ENCODE results near the gene SART3. TPM values are rescaled to one million over a fixed set of nuclear protein-coding genes. Genes with fewer than 3 reads are reported as not detected.

The SART3 gene
- total and polyA plus RNA-seq, 8 donors, result 11.7 to 106 (median 51.1) TPM

DNA sequence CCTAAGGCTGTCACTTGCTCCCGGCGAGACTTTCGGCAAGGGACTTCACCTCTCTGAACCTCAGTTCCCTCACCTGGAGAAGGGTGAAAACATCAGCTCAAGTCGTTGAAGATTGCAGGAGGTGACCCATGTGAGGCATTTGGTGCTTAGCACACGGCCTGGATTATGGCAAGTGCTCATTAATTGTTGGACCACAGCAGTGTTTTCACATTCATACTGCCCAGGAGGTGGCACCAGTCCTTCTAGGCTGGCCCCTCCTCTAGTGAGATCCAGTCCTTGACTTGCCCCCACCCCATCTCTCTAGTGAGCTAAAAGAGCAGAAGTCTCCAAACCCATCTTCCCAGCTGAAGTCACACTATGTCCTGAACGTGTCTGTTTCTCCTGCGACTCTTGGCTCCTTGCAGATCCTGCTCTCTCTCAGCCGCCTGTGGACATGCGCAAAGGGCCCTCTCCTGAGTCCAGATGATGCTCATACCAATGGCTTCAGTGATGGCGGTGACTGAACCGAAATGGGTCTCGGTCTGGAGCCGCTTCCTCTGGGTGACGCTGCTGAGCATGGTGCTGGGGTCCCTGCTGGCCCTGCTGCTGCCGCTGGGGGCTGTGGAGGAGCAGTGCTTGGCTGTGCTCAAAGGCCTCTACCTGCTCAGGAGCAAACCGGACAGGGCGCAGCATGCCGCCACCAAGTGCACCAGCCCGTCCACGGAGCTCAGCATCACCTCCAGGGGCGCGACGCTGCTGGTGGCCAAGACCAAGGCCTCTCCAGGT lies 44.3 kb downstream of the SART3 start:
- DNase-seq, result peak in 1 of 2 donors; percentile 16

DNA sequence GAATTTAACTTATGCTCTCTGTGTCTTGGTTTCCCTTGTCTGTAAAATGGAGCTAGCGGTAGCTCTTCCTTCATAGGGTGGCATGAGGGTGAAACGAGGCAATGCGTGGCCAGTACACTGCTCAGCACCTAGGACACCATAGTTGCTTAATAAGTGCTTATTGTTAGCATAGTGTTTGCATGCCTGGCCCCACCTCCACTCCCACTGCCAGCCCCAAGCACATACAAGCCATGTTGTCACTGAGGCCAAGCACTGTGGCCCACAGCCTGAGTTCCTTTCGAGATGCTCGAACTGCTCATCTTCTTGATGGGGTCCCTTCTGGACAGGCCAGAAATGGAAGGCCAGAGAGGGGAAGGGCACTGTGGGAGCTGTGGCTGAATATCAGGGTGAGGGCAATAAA lies 45.1 kb downstream of the SART3 start:
- intact Hi-C loops (cut with DNase I; ENCODE audit: low total_unique reads), result no loop called here
- H3K27ac ChIP-seq, result peak overlapping the region in 4 of 5 donors; percentile 79 to 93 (median 87)
- 38 to 55% (median 47%) methylated on average over 5 of the region's 5 CpGs for WGBS, 5 donors
- TF ChIP-seq POLR2AphosphoS5 (IDR thresholded peaks at IDR 0.05), result no peak
- no peak for TF ChIP-seq EP300 (IDR thresholded peaks at IDR 0.05)
- TF ChIP-seq POLR2A (IDR thresholded peaks at IDR 0.05), result no peak
- TF ChIP-seq, protein P1, sequence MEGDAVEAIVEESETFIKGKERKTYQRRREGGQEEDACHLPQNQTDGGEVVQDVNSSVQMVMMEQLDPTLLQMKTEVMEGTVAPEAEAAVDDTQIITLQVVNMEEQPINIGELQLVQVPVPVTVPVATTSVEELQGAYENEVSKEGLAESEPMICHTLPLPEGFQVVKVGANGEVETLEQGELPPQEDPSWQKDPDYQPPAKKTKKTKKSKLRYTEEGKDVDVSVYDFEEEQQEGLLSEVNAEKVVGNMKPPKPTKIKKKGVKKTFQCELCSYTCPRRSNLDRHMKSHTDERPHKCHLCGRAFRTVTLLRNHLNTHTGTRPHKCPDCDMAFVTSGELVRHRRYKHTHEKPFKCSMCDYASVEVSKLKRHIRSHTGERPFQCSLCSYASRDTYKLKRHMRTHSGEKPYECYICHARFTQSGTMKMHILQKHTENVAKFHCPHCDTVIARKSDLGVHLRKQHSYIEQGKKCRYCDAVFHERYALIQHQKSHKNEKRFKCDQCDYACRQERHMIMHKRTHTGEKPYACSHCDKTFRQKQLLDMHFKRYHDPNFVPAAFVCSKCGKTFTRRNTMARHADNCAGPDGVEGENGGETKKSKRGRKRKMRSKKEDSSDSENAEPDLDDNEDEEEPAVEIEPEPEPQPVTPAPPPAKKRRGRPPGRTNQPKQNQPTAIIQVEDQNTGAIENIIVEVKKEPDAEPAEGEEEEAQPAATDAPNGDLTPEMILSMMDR (IDR thresholded peaks at IDR 0.05), result no peak
- DNase-seq, result peak in 1 of 2 donors; percentile 16
- no peaks in the 10 kb centered on the region for H3K27me3 ChIP-seq
- H3K36me3 ChIP-seq, result peaks cover 25 to 43% (median 41%) of the 10 kb centered on the region in 4 donors
- peak overlapping the region; percentile 79 to 99 (median 82) for H3K4me3 ChIP-seq
- H3K9me3 ChIP-seq, result no peaks in the 10 kb centered on the region
- peaks cover 11 to 33% (median 28%) of the 10 kb centered on the region in 4 donors for H3K4me1 ChIP-seq

More for the DNA sequence above, 44.3 kb downstream of the SART3 start:
- Histone ChIP-seq H3K36me3 (peaks cover 32 to 51% (median 49%) of the 10 kb centered on the region in 4 donors), H3K4me3 (peak overlapping the region in 1 of 4 donors; percentile 79), H3K27me3 (no peaks in the 10 kb centered on the region), H3K27ac (peak overlapping the region in 1 of 5 donors; percentile 85), H3K9me3 (no peaks in the 10 kb centered on the region), H3K4me1 (peaks cover 11 to 30% (median 27%) of the 10 kb centered on the region in 4 donors)
- WGBS, 5 donors, result 79 to 87% (median 85%) methylated on average over 12 to 23 of the region's 23 CpGs
- intact Hi-C loops (cut with DNase I; ENCODE audit: low total_unique reads), result no loop called here
- TF ChIP-seq POLR2A (IDR thresholded peaks at IDR 0.05) (no peak), POLR2AphosphoS5 (IDR thresholded peaks at IDR 0.05) (no peak), EP300 (IDR thresholded peaks at IDR 0.05) (no peak)
- TF ChIP-seq, protein P1 (IDR thresholded peaks at IDR 0.05), result no peak

DNA sequence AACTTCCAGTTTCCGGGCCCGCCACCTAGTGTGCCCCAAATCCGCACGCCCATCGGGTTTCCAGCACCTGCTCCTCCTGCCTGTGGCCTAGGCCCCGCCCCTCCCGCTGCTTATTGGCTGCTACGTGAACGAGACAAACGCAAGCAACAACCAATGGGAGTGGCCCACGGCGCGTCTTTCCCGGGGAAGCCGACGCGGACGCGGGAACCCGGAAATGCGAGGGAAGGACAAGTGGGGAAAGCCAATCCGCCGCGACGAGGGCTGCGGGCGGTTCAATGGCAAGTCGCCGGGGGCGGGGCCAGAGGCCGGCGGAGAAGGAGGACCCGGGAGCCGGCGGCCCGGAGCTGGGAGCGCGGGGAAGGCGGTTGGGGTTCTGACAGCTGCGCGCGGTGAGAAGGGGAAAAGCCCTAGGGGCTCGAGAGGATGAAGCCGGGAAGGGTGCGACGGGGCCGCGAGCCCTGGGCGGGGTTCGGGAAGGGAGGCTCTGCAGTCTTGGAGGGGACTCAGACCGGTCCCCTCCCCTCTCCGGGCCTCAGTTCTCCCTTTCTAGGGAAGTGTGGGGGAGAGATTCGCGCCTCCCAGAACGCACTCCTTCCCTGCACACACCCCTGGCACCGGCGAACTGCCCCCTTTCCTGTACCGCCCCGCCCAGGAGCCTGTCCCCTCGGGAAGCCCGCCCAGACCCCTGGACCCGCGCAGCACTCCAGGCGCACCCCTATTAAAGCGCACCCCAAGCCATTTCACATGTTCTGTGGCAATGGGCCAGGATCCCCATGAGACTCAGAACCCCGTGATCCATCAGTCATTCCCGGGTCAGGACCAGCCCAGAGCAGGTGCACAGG lies 45.8 kb downstream of the SART3 start, which contains the start of gene FICD:
Gene FICD, plus strand, starts transcription at position 305 of the 842 bp plus-strand sequence. CDS start 1,696 bp downstream, outside the sequence.
- Histone ChIP-seq H3K4me1 (peaks cover 11 to 33% (median 28%) of the 10 kb centered on the region in 4 donors), H3K9me3 (no peaks in the 10 kb centered on the region), H3K27me3 (no peaks in the 10 kb centered on the region), H3K4me3 (peak within 1 kb of the TSS; percentile 79 to 99 (median 82)), H3K36me3 (peaks cover 19 to 36% (median 34%) of the 10 kb centered on the region in 4 donors), H3K27ac (peak within 1 kb of the TSS; percentile 79 to 93 (median 85))
- intact Hi-C loops (cut with DNase I; ENCODE audit: low total_unique reads), result no loop called here
- TF ChIP-seq POLR2A (IDR thresholded peaks at IDR 0.05) (peak in 1 of 4 donors; percentile 63), POLR2AphosphoS5 (IDR thresholded peaks at IDR 0.05) (peak; percentile 60 to 95 (median 74)), EP300 (IDR thresholded peaks at IDR 0.05) (no peak)
- TF ChIP-seq, protein P1 (IDR thresholded peaks at IDR 0.05), result no peak
- peak; percentile 100 for DNase-seq
- WGBS, 5 donors, result 0 to 1% (median 0%) methylated on average over 53 to 67 of the region's 67 CpGs

DNA sequence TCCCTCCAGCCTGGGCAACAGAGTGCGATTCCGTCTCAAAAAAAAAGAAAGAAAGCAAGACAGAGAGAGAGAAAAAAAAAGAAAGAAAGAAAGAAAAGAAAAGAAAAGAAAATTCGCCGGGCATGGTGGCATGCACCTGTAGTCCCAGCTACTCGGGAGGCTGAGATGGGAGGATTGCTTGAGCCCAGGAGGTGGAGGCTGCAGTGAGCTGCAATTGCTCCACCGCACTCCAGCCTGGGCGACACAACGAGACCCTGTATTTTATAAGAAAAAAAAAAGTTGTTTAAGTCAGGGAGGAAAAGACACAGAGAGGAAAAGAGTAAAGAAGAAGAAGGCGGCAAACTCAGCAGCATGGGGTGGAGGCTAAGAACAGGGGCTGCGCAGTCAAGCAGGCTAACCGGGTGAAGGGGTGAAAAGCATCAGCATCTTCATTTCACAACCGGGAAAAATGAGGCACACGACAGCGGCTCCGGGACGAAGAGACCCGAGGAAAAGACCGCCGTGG lies 46.5 kb downstream of the SART3 start:
- Histone ChIP-seq H3K27ac (peak overlapping the region; percentile 20 to 93 (median 79)), H3K27me3 (no peaks in the 10 kb centered on the region), H3K4me1 (peaks cover 11 to 33% (median 28%) of the 10 kb centered on the region in 4 donors), H3K9me3 (no peaks in the 10 kb centered on the region), H3K36me3 (peaks cover 17 to 30% (median 27%) of the 10 kb centered on the region in 4 donors), H3K4me3 (peak overlapping the region; percentile 79 to 99 (median 82))
- WGBS, 5 donors, result 25 to 28% (median 26%) methylated on average over 19 of the region's 19 CpGs
- TF ChIP-seq POLR2A (IDR thresholded peaks at IDR 0.05) (no peak), POLR2AphosphoS5 (IDR thresholded peaks at IDR 0.05) (no peak), EP300 (IDR thresholded peaks at IDR 0.05) (no peak)
- TF ChIP-seq, protein P1 (IDR thresholded peaks at IDR 0.05), result no peak
- intact Hi-C loops (cut with DNase I; ENCODE audit: low total_unique reads), result no loop called here
- no peak for DNase-seq
